Prostate gland (tissue), 2 donors: ENCODE results near the gene NOL9.

Experiments used
- CTCF ChIP-seq, 4 experiments: fragments of 200-600 bp in 2 of 4; fragments of 450-650 bp in 2 of 4; sonication (generic) in 2 of 4; IDR thresholded peaks; 1 replicate in 3 of 4; 2 replicates in 1 of 4; pipeline ENCODE4 v1.5.1; 2016 to 2019; ENCODE audit warnings: antibody characterized with exemption in 4 of 4, mild to moderate bottlenecking in 2 of 4, moderate library complexity in 2 of 4
- POLR2A ChIP-seq: fragments of 450-650 bp; IDR thresholded peaks from one replicate; pipeline ENCODE4 v1.6.1; 2016; ENCODE audit warnings: antibody characterized with exemption, mild to moderate bottlenecking
- POLR2AphosphoS5 ChIP-seq: sonication (generic); formaldehyde crosslinking; IDR thresholded peaks from one replicate; pipeline ENCODE4 v1.6.1; 2017; ENCODE audit warnings: antibody characterized with exemption

DNA sequence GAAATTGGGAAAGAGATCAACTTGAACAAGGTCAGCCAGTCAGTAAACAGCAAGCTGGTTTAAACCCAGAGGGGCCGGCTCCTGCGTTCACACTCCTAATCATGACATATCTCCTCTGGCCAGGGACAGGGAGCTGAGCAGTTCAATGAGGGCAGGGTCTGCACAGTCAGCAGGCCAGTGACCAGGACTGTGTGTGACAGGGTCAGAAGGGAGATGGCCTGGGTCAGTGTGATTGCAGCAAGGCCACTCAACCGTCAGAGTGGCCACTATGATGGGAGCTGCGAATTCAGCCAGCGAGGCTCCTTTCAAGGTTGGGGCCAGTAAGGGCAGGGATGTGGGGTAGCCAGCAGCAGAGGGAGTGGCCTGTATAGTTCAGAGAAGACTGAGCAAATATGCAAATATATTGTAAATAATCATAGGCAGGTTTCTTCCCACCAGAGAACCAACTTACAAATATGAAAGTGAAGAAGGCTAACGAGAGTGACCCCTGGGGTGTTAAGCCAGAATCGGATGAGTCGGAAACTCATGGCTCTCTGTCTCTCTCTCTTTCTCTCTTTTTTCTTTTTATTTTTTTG, 20.0 kb downstream of the NOL9 start:
- no peak for TF ChIP-seq POLR2AphosphoS5
- no peak for TF ChIP-seq CTCF (IDR thresholded peaks at IDR 0.05)
- no peak for TF ChIP-seq POLR2A
